Measurements from ENCODE around the gene VASP.

The VASP gene

GRCh38 chr19:45470762-45471081, 36.6 kb upstream of the VASP start:
- DNase-seq: no peak
- H3K36me3 Mint-ChIP-seq (ENCODE audit: low read depth): peaks cover 28% of the 10 kb centered on the region
- H3K9me3 Mint-ChIP-seq: no peaks in the 10 kb centered on the region
- peaks cover 41% of the 10 kb centered on the region for H3K4me1 Mint-ChIP-seq
- ATAC-seq: no peak
- H3K27ac Mint-ChIP-seq: no peak overlapping the region
- H3K4me3 Mint-ChIP-seq: peak overlapping the region; percentile 86
- peaks cover 19% of the 10 kb centered on the region for H3K27me3 Mint-ChIP-seq

DNA sequence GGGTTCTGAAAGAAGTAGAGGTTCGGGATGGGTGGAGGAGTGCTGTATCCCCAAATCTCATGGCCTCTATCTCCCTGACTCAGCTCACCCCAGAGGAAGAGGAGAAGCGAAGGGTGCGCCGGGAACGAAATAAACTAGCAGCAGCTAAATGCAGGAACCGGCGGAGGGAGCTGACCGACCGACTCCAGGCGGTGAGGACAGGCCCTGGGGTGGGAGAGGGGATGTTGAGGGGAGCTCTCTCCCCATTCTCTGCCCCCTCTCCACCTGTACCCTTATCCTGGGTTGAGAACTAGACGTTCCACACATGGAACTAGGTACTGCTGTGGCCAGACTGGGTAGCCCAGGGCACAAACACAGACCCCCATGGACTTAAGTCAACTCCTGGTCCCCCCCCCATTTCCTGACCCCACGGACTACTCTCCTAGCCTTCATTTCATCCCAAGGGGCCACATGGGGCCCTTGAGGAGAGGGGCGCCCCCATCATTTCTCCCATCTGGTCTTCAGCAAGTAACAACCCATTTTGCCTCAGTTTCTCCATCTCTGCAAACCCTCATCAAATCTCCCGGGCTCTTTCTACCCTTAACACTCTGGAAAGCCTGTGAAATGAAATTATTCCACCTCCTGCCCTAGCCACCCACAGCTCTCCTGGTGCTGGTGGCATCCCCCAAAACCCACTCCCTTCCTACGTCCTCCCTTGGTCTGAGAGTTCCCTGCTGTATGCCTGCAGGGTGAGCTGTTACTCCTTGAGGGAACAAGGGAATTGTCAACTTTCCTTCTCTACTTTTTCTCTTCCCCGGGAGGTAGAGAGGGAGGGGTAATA, 36.0 kb upstream of the VASP start:
- Mint-ChIP-seq H3K27ac (no peak overlapping the region), H3K4me3 (peak overlapping the region; percentile 86), H3K36me3 (ENCODE audit: low read depth) (peaks cover 28% of the 10 kb centered on the region), H3K4me1 (peaks cover 41% of the 10 kb centered on the region), H3K27me3 (peaks cover 19% of the 10 kb centered on the region), H3K9me3 (no peaks in the 10 kb centered on the region)
- ATAC-seq (no peak), DNase-seq (no peak)

DNA sequence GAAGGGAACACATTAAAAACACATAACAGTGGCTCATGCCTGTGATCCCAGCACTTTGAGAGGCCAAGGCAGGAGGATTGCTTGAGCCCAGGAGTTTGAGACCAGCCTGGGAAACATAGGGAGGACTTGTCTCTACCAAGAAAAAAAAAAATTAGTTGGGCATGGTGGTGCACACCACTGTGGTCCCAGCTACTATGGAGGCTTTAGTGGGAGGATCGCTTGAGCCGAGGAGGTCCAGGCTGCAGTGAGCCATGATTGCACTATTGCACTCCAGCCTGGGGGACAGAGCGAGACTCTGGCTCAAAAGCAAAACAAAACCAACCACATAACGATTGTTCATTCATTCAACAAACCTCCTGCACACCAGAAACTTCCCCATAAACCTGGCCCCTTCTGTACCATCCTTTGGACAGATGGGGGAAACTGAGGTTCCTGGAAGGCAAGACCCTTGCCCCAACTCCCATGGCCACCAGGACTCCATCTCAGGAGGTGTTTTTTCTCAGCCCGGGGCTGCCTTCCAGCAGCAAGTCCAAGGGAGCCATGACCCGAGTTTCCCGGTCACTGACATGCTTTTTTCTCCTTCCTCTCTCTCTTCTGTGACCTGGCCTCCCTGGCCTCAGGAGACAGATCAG, 35.2 kb upstream of the VASP start:
- Mint-ChIP-seq H3K36me3 (ENCODE audit: low read depth) (peaks cover 28% of the 10 kb centered on the region), H3K27ac (no peak overlapping the region), H3K4me1 (peaks cover 45% of the 10 kb centered on the region), H3K9me3 (no peaks in the 10 kb centered on the region), H3K4me3 (peak overlapping the region; percentile 12), H3K27me3 (peaks cover 24% of the 10 kb centered on the region)
- ATAC-seq: no peak
- no peak for DNase-seq

GRCh38 chr19:45472563-45473366, 34.5 kb upstream of the VASP start:
- ATAC-seq (no peak), DNase-seq (no peak)
- Mint-ChIP-seq H3K9me3 (no peaks in the 10 kb centered on the region), H3K27ac (no peak overlapping the region), H3K36me3 (ENCODE audit: low read depth) (peaks cover 28% of the 10 kb centered on the region), H3K4me3 (no peak overlapping the region), H3K4me1 (peaks cover 46% of the 10 kb centered on the region), H3K27me3 (peaks cover 24% of the 10 kb centered on the region)

DNA sequence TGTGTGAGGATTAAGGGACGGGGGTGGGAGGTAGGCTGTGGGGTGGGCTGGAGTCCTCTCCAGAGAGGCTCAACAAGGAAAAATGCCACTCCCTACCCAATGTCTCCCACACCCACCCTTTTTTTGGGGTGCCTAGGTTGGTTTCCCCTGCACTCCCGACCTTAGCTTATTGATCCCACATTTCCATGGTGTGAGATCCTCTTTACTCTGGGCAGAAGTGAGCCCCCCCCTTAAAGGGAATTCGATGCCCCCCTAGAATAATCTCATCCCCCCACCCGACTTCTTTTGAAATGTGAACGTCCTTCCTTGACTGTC, 34.0 kb upstream of the VASP start:
- Mint-ChIP-seq H3K4me1 (peaks cover 47% of the 10 kb centered on the region), H3K27ac (no peak overlapping the region), H3K27me3 (peaks cover 24% of the 10 kb centered on the region), H3K4me3 (no peak overlapping the region), H3K36me3 (ENCODE audit: low read depth) (peaks cover 28% of the 10 kb centered on the region), H3K9me3 (no peaks in the 10 kb centered on the region)
- ATAC-seq (no peak), DNase-seq (no peak)

- Mint-ChIP-seq H3K27me3 (peaks cover 27% of the 10 kb centered on the region), H3K9me3 (no peaks in the 10 kb centered on the region), H3K4me3 (no peak overlapping the region), H3K36me3 (ENCODE audit: low read depth) (peaks cover 30% of the 10 kb centered on the region), H3K27ac (no peak overlapping the region), H3K4me1 (peaks cover 50% of the 10 kb centered on the region)
- DNase-seq (no peak), ATAC-seq (no peak)
Measured at GRCh38 chr19:45473682-45474605, 33.3 kb upstream of the VASP start.

DNA sequence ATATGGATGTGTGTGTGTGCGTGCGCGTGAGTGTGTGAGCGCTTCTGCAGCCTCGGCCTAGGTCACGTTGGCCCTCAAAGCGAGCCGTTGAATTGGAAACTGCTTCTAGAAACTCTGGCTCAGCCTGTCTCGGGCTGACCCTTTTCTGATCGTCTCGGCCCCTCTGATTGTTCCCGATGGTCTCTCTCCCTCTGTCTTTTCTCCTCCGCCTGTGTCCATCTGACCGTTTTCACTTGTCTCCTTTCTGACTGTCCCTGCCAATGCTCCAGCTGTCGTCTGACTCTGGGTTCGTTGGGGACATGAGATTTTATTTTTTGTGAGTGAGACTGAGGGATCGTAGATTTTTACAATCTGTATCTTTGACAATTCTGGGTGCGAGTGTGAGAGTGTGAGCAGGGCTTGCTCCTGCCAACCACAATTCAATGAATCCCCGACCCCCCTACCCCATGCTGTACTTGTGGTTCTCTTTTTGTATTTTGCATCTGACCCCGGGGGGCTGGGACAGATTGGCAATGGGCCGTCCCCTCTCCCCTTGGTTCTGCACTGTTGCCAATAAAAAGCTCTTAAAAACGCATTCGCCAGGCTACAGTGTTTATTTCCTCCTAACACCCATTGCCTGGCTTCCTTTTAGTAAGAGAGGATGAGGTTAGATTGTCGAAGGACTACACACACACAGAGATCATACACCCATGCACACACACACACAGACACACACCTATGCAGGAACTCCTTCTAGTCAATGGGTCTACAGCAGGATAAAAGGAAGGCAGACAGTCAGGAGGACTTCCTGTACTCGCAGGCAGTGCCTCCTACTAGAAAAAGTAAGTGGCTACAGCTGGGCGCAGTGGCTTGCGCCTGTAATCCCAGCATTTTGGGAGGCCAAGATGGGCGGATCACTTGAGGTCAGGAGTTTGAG, 32.4 kb upstream of the VASP start:
- peaks cover 25% of the 10 kb centered on the region for H3K36me3 Mint-ChIP-seq (ENCODE audit: low read depth)
- no peak for DNase-seq
- H3K9me3 Mint-ChIP-seq: no peaks in the 10 kb centered on the region
- peaks cover 27% of the 10 kb centered on the region for H3K27me3 Mint-ChIP-seq
- H3K4me3 Mint-ChIP-seq: no peak overlapping the region
- no peak overlapping the region for H3K27ac Mint-ChIP-seq
- no peak for ATAC-seq
- H3K4me1 Mint-ChIP-seq: peaks cover 48% of the 10 kb centered on the region

DNA sequence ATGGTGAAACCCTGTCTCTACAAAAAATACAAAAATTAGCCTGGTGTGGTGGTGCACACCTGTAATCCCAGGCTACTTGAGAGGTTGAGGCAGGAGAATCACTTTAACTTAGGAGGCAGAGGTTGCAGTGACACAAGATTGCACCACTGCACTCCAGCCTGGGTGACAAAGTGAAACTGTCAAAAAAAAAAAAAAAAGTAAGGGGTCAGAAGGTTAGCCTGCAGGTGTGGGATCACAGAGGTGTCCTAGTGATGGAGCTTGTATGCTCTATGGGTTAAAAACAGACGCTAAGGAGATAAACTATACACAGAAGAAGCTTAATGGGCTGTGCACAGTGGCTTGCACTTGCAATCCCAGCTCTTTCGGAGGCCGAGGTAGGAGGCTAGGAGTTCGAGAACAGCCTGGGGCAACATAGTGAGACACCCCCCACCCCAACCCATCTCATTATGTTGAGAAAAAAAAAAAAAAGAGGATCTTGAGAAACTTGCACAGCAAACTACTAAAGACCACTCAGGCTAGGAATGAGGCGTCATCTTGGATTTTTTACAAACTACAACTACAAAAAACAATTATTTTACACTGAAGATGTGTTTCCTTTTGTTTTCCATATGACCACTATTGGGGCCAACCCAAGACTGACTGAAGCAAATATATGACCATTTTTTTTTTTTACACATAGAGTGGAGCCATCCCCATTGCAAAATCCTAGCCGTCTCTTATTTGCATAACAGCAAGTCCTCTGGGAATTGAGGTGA, 31.6 kb upstream of the VASP start:
- ATAC-seq (no peak), DNase-seq (no peak)
- Mint-ChIP-seq H3K36me3 (ENCODE audit: low read depth) (peaks cover 19% of the 10 kb centered on the region), H3K27ac (no peak overlapping the region), H3K27me3 (peaks cover 27% of the 10 kb centered on the region), H3K4me1 (peaks cover 41% of the 10 kb centered on the region), H3K9me3 (no peaks in the 10 kb centered on the region), H3K4me3 (no peak overlapping the region)

DNA sequence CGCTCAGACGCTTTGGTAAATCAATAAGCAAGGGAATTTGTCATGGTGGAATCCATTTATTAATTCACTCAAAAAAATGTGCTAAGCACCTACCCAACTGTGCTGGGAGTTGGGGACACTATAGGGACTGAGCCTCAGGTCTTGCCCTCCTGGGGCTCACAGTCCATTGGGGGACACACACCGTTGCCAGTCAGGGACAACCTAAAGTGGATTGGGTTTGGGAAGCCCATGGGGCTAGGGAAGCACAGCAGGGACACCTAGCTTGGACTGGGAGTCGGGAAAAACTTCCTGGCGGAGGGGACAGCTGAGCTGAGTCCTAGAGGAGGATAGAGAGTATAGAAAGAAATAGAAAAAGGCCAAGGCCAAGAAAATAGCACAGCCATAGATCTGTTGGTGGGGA, 31.0 kb upstream of the VASP start:
- Mint-ChIP-seq H3K36me3 (ENCODE audit: low read depth) (peaks cover 16% of the 10 kb centered on the region), H3K4me3 (no peak overlapping the region), H3K4me1 (peaks cover 38% of the 10 kb centered on the region), H3K9me3 (no peaks in the 10 kb centered on the region), H3K27me3 (peaks cover 27% of the 10 kb centered on the region), H3K27ac (no peak overlapping the region)
- ATAC-seq: no peak
- DNase-seq: no peak

- Mint-ChIP-seq H3K36me3 (ENCODE audit: low read depth) (peaks cover 12% of the 10 kb centered on the region), H3K4me3 (no peak overlapping the region), H3K27ac (no peak overlapping the region), H3K27me3 (peaks cover 23% of the 10 kb centered on the region), H3K9me3 (no peaks in the 10 kb centered on the region), H3K4me1 (peaks cover 32% of the 10 kb centered on the region)
- DNase-seq (no peak), ATAC-seq (no peak)
Measured at GRCh38 chr19:45477186-45477585, 30.1 kb upstream of the VASP start.

GRCh38 chr19:45477713-45478453, 29.4 kb upstream of the VASP start:
- Mint-ChIP-seq H3K27me3 (peaks cover 19% of the 10 kb centered on the region), H3K27ac (peak overlapping the region; percentile 99), H3K4me1 (peaks cover 30% of the 10 kb centered on the region), H3K36me3 (ENCODE audit: low read depth) (peaks cover 9% of the 10 kb centered on the region), H3K9me3 (no peaks in the 10 kb centered on the region), H3K4me3 (peak overlapping the region; percentile 66)
- ATAC-seq (peak; percentile 8), DNase-seq (no peak)

GRCh38 chr19:45478454-45479238, 28.6 kb upstream of the VASP start:
- peak; percentile 90 for ATAC-seq
- Mint-ChIP-seq H3K4me3 (peak overlapping the region; percentile 66), H3K36me3 (ENCODE audit: low read depth) (peaks cover 8% of the 10 kb centered on the region), H3K4me1 (peaks cover 30% of the 10 kb centered on the region), H3K27me3 (peaks cover 14% of the 10 kb centered on the region), H3K27ac (peak overlapping the region; percentile 99), H3K9me3 (no peaks in the 10 kb centered on the region)
- peak; percentile 91 for DNase-seq
